Measurements from ENCODE around the gene NTNG1.
A peak's percentile ranks its signal among the peaks of the same experiment; 100 is the strongest.

The NTNG1 gene

DNA sequence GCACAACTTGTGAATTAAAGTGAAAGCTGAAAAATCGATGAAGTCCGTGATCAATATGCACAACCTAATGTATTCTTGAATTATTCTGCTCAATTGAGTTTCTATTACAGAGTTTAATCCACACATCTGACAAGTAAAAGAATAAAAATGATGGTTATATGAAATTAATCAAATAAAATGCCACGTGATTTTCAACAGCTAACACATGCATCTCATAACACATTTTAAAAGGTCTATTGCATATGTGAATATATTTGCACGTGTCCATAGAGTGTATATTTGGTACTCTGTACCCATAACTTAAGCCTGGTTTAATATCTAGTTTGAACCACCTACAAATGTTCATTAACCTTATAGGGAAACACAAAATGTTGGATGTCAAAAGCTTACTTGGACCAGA lies 266.2 kb downstream of the NTNG1 start:
- DNase-seq (ENCODE audit: low spot score): no peak

DNA sequence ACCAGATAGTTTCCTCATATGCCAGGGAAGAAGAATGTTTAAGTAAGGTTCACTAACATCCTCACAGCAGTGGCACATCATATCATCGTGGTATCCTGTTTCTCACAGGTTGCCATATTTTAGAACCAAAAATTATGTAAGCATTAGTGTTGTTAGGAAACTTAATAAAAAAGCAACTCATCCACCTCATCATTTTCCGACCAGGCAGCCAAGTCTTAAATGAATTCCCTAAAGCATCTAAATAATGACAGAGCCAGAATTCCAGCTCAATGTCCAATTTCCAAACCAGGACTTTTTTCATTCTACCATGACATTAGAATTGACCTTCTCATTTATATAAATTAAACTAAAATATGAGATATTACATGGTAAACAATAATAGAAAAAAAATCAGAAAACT lies 272.7 kb downstream of the NTNG1 start:
- DNase-seq (ENCODE audit: low spot score): no peak

DNA sequence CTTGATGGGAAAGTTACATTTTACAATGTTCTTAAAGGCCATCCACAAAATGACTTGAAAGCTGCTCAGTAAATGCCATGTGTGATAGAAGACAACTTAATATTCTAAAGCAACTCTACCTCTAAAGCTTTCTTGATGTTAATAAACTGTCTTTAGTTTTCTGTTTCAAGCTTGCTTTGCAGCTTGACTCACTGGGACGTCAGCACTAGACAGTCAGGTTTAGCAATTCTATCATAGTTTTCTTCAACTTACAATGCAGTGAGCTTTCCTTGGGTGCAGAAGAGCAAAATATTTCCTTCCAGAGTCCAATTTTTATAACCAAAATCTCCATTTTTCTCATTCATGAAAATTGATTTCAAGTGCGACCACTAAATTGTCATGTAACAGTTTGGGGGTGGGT lies 273.1 kb downstream of the NTNG1 start:
- no peak for DNase-seq (ENCODE audit: low spot score)

DNA sequence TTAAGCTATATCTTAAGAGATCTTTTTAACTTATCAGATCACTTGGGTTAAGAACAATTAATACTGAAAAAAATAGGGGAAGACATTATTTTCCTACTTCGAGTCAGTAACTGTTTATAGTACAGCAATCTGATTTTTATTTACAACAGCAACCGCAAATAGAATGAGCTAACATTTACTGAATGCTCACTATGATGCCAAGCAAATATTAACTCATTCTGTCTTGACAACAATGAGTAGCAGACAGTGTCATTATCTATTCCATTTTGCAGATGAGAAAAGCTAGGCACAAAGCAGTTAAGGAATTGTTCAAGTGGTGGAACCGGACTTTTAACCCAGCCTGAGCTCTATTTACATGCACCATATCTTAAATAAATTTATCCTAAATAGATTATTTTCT lies 273.7 kb downstream of the NTNG1 start:
- DNase-seq (ENCODE audit: low spot score): no peak

DNA sequence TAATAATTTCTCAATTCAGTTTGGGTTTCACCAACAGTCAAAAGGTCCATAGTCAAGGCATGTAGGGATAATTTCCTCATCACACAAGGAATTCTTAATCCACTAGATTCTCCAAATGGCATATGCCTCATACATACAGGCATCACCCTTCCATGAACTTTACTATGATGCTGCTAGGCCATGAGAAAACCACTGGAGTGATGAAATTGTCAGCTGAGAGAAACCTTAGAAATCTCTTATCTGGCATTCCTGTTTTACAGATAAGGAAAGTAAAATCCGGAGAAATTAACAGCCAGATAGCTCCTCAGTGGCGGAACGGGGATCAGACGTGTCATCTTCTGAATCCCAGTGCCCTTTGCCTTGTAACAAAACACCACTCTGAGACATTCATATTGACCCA lies 274.4 kb downstream of the NTNG1 start:
- no peak for DNase-seq (ENCODE audit: low spot score)

DNA sequence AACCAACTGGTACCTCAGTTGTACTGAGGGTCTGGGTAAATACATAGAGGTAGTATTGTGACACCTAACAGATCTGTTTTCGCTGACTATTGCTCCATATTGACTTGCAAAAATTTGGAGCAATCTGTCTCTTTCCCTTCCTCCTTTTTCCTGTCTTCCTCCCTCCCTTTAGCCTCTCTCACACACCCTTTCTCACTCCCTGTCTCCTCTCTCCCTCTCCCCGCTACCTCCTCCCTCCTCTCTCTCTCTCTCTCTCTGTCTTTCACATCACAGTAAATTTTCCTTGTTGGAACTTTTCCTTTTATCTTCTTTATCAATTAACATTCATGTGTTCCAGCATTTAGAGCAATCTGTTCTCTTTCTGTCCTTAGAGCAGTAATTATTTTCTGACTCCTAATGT lies 278.2 kb downstream of the NTNG1 start:
- no peak for DNase-seq (ENCODE audit: low spot score)

DNA sequence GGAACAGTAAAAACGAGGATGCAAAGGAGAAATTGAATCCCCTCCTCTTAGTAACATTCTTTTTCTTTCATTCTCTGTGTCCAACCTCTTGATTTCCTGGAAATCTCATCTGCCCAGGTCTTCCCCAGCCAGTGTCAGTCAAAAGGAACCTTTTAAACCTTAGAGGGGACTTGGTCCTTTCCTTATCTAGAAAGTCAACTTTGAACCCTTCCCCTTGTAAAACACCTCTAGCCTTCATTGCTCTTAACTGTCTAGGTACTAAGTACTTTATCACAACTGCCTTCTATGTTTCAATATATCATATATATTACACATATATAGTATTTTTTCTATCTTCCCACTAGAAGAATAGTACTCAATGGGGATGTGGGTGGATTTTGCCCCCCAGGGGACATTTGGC lies 282.1 kb downstream of the NTNG1 start:
- DNase-seq (ENCODE audit: low spot score): no peak

DNA sequence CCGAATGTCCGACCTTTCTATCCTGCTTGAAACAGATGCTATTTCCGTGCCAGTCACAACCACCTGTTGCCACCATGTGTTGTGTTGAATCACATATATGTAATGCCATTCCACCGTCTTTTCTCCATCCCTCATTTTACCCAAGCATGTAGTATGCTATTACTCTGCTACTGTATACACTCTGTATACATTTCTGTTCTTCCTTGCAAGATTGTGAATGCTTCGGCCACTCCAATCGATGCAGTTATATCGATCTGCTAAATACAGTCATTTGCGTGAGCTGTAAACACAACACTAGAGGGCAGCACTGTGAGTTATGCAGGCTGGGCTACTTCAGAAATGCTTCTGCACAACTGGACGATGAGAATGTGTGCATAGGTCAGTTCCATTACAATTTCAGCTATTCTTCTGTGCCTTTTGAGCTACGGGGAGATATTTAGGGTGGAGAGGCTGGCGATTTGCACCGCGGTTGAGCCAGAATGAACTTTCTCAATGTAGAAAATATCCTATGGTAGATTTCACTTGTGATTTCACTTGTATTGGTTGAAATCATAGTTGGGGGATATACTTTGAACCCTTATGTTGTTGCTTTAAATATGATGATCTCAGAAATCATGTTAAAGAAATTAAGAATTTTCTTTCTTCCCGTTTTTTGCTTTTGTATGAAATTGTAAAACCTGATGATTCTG lies 289.8 kb downstream of the NTNG1 start:
- DNase-seq (ENCODE audit: low spot score): peak; percentile 52

DNA sequence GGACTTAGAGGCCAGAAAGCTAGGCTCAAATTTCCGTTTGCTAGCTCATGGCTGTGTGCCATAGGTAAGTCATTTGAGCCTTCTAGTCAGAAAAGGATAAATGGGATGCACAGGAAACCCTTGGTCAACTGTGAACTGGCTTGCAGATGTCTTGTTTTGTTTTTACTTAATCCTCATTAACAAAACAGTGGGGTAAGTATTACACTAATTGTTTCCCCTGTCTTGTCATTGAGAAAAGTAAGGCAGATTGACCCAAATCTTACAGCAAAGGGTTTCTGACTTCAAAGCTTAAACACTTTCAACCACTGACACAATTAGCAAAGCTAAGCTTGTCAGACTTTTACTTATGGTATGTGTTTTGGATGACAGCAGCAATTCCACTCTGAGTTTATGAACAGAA lies 291.3 kb downstream of the NTNG1 start:
- no peak for DNase-seq (ENCODE audit: low spot score)

DNA sequence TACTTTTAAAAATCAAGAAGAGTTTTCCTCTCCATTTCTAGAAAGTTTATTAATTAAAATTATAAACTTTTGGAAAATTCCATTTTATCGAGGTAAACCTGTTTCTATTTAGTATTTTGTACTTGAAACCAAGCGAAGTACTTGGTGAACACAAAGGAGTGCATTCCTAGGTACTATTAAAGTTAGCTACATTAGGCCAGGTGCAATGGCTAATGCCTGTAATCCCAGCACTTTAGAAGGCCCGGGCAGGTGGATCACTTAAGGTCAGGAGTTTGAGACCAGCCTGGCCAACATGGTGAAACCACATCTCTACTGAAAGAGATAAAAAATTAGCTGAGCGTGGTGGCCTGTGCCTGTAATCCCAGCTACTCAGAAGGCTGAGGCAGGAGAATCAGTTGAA lies 292.2 kb downstream of the NTNG1 start:
- DNase-seq (ENCODE audit: low spot score): no peak

DNA sequence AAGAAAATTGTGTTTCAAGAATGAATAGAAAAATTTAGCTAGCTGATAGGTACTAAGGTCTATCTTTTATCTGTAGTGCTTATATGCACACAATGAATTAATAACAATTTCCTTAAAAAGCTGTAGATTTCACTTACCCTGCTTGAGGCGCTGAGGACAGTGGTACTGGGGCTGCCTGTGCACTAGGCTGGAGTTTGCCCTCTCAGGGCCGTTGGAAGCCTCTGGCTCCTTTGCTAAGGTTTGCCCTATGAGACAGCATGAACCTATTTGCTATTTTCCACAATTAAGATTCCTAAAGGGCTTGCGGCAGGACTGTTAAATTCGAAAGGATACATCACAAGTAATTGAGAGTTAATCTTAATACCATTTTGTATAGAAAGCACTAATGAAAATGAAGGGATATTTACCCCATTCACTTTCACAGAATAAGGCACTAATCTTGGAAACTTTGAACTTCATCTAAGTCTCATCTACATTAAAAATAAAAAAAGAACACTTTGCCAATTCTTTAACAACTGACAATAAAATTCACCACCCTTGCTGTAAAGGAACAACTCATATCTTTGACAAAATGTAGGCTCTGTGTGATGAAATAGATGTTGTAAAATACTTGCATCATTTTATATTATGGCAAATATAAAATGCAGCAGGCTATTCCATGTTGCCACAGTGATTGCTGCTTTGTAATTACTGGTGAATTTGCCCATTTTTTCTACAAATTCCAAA lies 293.0 kb downstream of the NTNG1 start:
- no peak for DNase-seq (ENCODE audit: low spot score)

DNA sequence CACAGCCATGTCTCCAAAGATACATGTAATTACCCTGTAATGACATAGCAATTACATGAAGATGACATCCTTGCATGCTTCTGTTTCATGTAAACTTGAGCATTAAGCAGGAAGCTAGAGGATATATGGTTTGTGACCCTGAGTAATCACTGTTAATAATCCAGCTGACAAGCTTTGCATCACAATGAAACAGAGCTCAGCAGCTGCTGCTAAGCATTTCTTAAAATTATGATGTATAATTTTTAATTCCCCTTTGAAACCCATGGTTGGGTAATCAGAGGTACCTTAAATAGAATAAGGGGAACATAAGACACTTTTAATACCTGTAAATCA lies 293.5 kb downstream of the NTNG1 start:
- no peak for DNase-seq (ENCODE audit: low spot score)

DNA sequence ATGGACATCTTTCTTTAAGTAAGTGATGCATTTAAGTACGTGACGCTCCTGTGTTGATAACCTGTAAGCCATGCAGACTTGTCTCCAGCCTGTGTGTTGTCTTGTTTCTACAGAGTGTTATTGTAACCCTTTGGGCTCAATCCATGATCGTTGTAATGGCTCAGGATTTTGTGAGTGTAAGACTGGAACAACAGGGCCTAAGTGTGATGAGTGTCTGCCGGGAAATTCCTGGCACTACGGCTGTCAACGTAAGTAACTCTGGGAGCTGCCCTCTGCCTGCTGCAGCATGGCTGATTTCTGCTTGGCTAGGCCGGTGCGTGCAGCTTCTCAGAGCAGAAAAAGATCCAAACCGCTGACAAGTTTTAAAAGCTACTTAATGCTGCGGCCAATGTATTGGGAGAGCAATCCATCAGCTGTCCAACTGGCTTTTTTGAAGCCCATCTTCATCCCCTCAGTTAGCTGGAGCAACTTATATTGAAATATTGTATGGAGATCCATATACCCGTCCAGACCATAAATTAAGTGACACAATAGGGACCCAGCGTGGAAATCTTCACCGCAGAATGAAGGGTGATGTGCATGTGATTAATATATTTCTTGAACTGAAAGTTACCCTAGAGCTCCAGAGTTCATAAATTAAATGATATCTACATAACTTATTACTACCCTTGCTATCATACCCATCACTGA lies 295.9 kb downstream of the NTNG1 start:
- DNase-seq (ENCODE audit: low spot score): no peak

DNA sequence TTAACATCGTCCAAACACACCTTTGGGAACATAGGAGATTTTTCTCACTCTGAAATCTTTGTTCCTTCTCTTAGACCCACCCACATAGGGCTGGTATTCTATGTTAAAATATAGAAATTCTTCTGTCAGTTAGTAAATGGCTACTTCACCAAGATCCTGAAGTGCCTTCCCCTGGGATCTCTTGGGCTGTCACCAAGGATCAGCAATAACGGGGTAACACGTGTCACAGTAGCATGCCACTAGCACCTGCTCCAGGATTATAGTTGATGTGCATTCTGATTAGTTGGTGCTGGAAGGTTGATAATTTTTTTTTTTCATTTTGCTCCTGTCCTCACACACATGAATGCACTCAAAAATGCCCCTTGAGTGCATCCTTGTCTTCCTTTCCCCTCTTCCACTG lies 298.7 kb downstream of the NTNG1 start:
- no peak for DNase-seq (ENCODE audit: low spot score)

DNA sequence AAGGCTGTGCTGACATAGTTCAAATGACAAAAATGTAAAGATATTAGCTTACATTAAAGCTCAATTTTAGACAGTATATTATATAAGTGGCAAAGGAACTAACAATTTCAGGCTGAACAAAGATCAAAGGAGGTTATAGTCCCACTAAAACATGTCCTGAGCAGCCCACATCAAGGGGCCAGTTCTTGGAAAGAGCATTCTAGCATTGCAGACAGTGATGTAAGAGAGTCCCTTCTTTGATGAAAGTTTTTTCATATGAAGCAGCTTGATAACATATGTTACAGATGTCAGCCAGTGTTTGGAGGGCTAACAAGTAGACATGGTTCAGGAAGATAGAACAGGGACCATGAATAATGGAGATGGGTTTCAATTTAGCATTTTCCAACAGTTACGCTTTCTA lies 301.7 kb downstream of the NTNG1 start:
- no peak for DNase-seq (ENCODE audit: low spot score)

DNA sequence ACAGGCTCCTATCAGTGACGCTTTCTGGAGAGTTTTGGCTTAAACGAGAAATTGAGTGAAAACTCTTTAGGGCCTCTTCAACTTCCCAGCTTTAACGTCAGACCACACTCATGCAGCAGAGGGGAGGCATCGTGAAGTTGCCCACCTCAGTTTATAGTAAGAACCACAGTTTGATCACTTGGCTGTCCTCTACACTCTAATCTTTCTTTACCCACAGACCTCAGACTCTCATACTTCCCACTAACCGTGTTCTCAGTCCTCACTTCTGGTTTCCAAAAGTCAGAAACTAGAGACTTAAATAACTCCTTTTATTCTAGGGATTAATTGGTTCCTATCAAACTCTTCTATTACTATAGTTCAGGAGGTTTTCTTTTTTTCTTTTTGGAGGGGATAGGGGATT lies 302.2 kb downstream of the NTNG1 start:
- DNase-seq (ENCODE audit: low spot score): no peak

DNA sequence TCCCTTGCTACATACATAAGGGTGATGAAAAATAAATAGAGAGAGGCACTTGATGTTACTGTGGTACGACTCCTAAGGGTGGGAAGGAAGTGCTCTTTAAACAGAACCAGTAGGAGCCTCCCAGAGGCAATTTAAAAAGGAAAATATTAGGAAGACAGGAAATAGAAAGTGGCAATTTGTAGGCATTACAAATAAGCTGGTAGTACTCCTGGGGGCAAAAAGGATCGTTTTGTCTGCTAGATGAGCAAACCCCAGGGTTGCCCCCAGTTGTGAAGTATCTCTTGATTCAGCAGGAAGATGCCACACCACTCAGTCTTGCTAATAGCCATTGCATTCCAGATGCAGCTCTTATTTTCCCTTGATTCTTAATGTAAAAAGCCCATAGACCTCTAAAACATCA lies 303.0 kb downstream of the NTNG1 start:
- no peak for DNase-seq (ENCODE audit: low spot score)

DNA sequence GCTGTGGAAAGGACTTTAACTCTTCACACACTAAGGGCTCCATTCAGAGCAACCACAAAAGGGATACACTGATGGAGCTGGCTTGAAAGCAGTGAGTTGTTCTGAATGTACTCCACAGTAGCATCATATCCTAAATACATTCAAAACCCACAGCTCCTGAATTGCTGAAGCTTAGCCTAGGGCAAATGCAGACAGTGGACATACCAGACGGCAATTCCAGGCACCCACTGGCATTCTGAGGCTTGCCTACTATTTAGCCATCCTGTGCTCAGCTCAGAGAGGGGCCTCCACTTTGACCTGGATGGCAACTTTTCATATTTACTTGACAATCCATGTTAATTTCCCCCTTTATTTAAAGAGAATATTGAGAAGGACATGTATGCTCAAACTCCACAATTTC lies 303.5 kb downstream of the NTNG1 start:
- no peak for DNase-seq (ENCODE audit: low spot score)

DNA sequence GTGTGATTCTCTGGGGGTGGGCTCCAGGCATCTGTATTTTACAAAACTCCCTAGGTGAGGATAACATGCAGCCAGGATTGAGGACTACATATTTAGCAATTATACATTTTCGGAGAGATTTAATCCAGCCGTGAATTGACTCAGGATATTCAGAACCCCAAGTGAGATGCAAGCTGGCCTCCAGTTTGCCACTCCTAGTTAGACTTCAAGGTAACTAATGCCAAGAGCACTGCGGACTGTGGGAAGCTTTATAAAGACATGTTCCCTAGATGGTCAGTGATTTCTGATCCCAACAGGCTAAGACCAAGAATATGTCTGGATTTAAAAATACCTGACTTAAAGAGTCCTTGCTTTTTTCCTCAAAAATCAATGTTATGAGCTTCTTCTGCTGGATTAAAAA lies 308.5 kb downstream of the NTNG1 start:
- DNase-seq (ENCODE audit: low spot score): no peak

DNA sequence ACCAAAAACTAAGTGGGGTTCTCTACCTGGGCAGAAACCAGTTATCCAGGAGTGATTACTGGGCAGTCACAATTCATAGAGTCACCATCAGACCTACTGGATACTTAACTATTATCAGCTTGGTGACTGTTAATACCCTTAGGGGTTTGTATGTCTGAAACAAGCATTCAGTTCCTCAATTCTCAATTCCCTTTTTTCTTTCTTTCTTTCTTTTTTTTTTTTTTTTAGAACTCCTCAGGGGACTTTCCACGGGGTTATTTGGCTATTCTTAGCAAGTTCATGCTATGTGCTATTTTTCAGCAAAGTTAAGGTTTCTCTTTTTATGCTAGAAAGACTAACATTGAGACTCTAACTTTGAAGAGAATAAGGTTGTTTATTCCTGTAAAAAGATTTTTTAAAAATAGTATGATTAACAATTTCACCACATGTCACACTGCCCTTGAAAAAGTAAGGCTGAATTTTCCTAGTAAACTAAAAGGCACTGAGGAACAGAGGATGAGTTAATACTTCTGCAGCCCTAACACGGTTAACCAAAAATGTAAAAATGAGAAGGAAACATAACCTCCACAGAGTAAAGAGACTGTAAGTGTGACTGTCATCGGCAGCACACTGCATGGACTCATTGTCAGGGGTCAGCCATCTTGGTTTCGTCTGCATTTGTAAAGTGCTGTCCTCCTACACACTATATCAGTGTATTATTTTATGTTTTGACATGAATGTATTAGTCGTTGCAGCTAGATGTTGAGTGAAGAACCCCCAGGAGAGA lies 310.2 kb downstream of the NTNG1 start:
- no peak for DNase-seq (ENCODE audit: low spot score)

DNA sequence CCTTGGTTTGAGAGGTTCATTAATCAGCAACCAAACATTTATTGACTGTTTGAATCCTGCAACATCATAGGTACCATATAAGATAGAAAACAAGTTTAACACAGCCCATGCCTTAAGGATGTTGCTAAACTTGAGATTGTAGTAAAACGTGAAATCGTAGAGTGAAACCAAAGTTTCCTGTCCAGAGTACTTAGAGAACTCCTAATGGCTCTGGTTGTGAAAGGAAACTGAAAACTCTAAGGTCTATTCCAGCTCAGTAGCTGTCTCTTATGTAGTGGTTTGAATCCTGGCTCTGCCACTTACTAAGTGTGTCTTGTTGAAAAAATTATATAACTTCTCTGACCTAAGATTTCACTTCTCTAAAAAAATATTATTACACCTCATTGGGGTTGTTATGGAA lies 310.9 kb downstream of the NTNG1 start:
- no peak for DNase-seq (ENCODE audit: low spot score)

DNA sequence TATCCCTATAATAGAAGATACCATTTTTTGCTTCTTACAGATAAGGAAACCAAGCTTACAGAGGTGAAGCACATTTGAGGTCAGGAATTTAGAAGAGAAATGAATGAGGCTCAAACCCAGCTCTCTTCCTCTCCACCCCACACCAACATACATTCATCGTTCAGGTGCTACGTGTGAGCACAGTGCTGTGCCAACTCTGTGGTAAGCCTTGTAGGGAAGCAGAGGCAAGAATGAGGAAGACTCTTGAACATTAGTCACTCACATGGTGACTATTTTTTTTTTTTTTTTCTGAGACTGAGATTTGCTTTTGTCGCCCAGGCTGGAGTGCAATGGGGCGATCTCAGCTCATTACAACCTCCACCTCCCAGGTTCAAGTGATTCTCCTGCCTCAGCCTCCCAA lies 314.0 kb downstream of the NTNG1 start:
- peak; percentile 75 for DNase-seq (ENCODE audit: low spot score)

DNA sequence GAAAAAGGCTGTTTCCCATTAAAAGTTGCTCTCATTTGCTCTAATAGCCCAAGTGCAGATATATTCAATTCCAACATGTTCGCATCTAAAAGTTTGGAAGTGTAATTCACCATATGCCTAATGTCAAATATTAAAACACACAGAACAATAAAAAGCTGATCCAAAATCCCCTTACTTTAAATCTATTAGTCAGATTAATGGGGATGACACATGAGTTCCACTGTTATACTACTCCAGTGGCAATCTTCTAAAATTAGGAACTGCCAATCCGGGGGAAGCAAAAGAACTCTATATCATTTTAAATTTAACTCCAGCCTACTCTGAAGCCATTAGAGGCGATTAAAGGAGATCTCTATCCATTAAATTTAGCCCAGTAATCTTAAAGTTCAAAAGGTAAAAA lies 317.1 kb downstream of the NTNG1 start:
- DNase-seq (ENCODE audit: low spot score): no peak

All from kidney tubule cell (primary cell).